Spleen (tissue), 11 donors: ENCODE results near the gene ARF3. TPM values are rescaled to one million over a fixed set of nuclear protein-coding genes. Genes with fewer than 3 reads are reported as not detected.

ENCODE experiments used
- DNase-seq: peaks from one replicate; pipeline ENCODE4 v3.0.0-alpha.2; 2020
- H3K27ac ChIP-seq, 8 donors: fragments of 200-600 bp; sonication (generic) in 7 of 8; 1 replicate in 4 of 8; 2 replicates in 4 of 8; pipeline versions ENCODE4 v1.5.0 to v1.8.0; 2016 to 2021; ENCODE audit warnings: inconsistent platforms in 4 of 8, mild to moderate bottlenecking in 4 of 8, moderate library complexity in 1 of 8
- H3K27me3 ChIP-seq, 7 donors: fragments of 200-600 bp; sonication (generic) in 6 of 7; replicated peaks in 1 of 7; 1 replicate in 4 of 7; 2 replicates in 3 of 7; pipeline versions ENCODE4 v1.5.0 to v1.8.0; 2016 to 2021; ENCODE audit warnings: inconsistent platforms in 3 of 7, mild to moderate bottlenecking in 1 of 7
- H3K36me3 ChIP-seq, 6 donors: fragments of 200-600 bp; sonication (generic) in 5 of 6; 1 replicate in 4 of 6; 2 replicates in 2 of 6; pipeline versions ENCODE4 v1.5.0 to v1.8.0; 2016 to 2021; ENCODE audit warnings: inconsistent platforms in 2 of 6
- H3K4me1 ChIP-seq, 6 donors: fragments of 200-600 bp; sonication (generic) in 5 of 6; 1 replicate in 3 of 6; 2 replicates in 3 of 6; pipeline versions ENCODE4 v1.5.0 to v1.8.0; 2016 to 2021; ENCODE audit warnings: inconsistent platforms in 3 of 6
- H3K4me3 ChIP-seq, 8 donors: fragments of 200-600 bp; sonication (generic) in 7 of 8; 1 replicate in 4 of 8; 2 replicates in 4 of 8; pipeline versions ENCODE4 v1.5.0 to v1.8.0; 2016 to 2021; ENCODE audit warnings: inconsistent platforms in 4 of 8, mild to moderate bottlenecking in 4 of 8, moderate library complexity in 2 of 8
- H3K9me3 ChIP-seq, 8 donors: fragments of 200-600 bp; sonication (generic) in 7 of 8; 1 replicate in 4 of 8; 2 replicates in 4 of 8; pipeline versions ENCODE4 v1.5.0 to v1.8.0; 2016 to 2021; ENCODE audit warnings: inconsistent platforms in 4 of 8
- CTCF ChIP-seq, 11 experiments: fragments of 200-600 bp in 7 of 11; fragments of 450-650 bp in 4 of 11; sonication (generic) in 4 of 11; IDR thresholded peaks in 8 of 11; conservative IDR thresholded peaks in 3 of 11; 1 replicate in 7 of 11; 2 replicates in 4 of 11; pipeline versions ENCODE4 v1.4.0 to v1.8.0; 2016 to 2021; ENCODE audit warnings: antibody characterized with exemption in 11 of 11, inconsistent platforms in 4 of 11, mild to moderate bottlenecking in 1 of 11
- POLR2A ChIP-seq, 3 donors: fragments of 450-650 bp; IDR thresholded peaks; one replicate each; pipeline ENCODE4 v1.5.1; 2017; ENCODE audit warnings: antibody characterized with exemption in 3 of 3, mild to moderate bottlenecking in 1 of 3
- POLR2AphosphoS5 ChIP-seq, 3 donors: sonication (generic); formaldehyde crosslinking; IDR thresholded peaks; one replicate each; pipeline ENCODE4 v1.5.1; 2017; ENCODE audit warnings: antibody characterized with exemption in 3 of 3
- WGBS, 5 donors: extraction: QIAGEN DNeasy Blood & Tissue Kit in 3 of 5; methylation state at CpG; one replicate each; pipeline versions ENCODE4 v1.1.5 to v1.1.7; 2013 to 2018; 5-methylcytosine and 5-hydroxymethylcytosine counted together
- intact Hi-C: fragments of 100-400 bp; cut with DNase I; formaldehyde crosslinking; loops from one replicate; pipeline ENCODE4 v1.15.0; 2023; ENCODE audit warnings: low total_unique reads
- polyA plus RNA-seq, 3 donors: library from polyadenylated mRNA; stranded (reverse); fragments of 200-250 nt; gene quantifications; one replicate each; pipeline ENCODE4 v1.2.1, GENCODE V29; 2013
- total RNA-seq, 7 donors: library from RNA; depleted of rRNA in 3 of 7; stranded (reverse); fragments of >200 nt in 3 of 7; fragmentation: NEBNext Ultra II Directional in 4 of 7; extraction: Animal tissue kit (Norgen Biotek cat#: 25700) in 4 of 7; gene quantifications; one replicate each; pipeline versions ENCODE4 v1.1.0 to v1.2.1, GENCODE V29; 2016 to 2021
- donor health status: healthy with polysubstance abuse.
- donor health status: DM: no; HTN: no; CAD: no; lungs with moderate emphysema.
- donor health status: DM: no; HTN: no; CAD: no.
- donor health status: Bipolar disorder and iron deficiency.
- donor health status: healthy.
- donor health status: DM: no; HTN: no; CAD: no.
- donor health status: DM: yes; HTN: yes; CAD: no.

The ARF3 gene
- total and polyA plus RNA-seq, 10 donors: 22.2 to 152 (median 80.5) TPM

- DNase-seq: peak; percentile 90
- peak overlapping the region in 3 of 8 donors; percentile 5 to 41 (median 27) for H3K4me3 ChIP-seq
- no peaks in the 10 kb centered on the region for H3K9me3 ChIP-seq
- 5 to 7% (median 5%) methylated on average over 29 to 32 of the region's 32 CpGs for WGBS, 5 donors
- H3K27ac ChIP-seq: no peak overlapping the region
- peaks cover 0 to 4% (median 0%) of the 10 kb centered on the region in 6 donors for H3K36me3 ChIP-seq
- intact Hi-C loops: no loop called here
- peaks cover 8 to 94% (median 62%) of the 10 kb centered on the region in 7 donors for H3K27me3 ChIP-seq
- peaks cover 29 to 54% (median 48%) of the 10 kb centered on the region in 6 donors for H3K4me1 ChIP-seq
- TF ChIP-seq POLR2A (IDR thresholded peaks at IDR 0.05) (no peak), POLR2AphosphoS5 (IDR thresholded peaks at IDR 0.05) (peak in 1 of 3 donors; percentile 18), CTCF (IDR thresholded peaks at IDR 0.05 in 8 of 11, conservative IDR thresholded peaks at IDR 0.05 in 3 of 11) (peak; percentile 52 to 93 (median 81))
Measured at GRCh38 chr12:48995086-48995879, 38.0 kb upstream of the ARF3 start.

GRCh38 chr12:48994224-48995085, 37.2 kb upstream of the ARF3 start:
- Histone ChIP-seq H3K4me3 (no peak overlapping the region), H3K27ac (no peak overlapping the region), H3K9me3 (no peaks in the 10 kb centered on the region), H3K27me3 (peaks cover 2 to 94% (median 54%) of the 10 kb centered on the region in 7 donors), H3K4me1 (peaks cover 23 to 45% (median 41%) of the 10 kb centered on the region in 6 donors), H3K36me3 (no peaks in the 10 kb centered on the region)
- DNase-seq: no peak
- intact Hi-C loops: no loop called here
- 20 to 34% (median 22%) methylated on average over 31 to 32 of the region's 32 CpGs for WGBS, 5 donors
- TF ChIP-seq CTCF (IDR thresholded peaks at IDR 0.05 in 8 of 11, conservative IDR thresholded peaks at IDR 0.05 in 3 of 11) (no peak), POLR2AphosphoS5 (IDR thresholded peaks at IDR 0.05) (no peak), POLR2A (IDR thresholded peaks at IDR 0.05) (no peak)

GRCh38 chr12:48993787-48994186, 36.5 kb upstream of the ARF3 start:
- H3K9me3 ChIP-seq: no peaks in the 10 kb centered on the region
- H3K36me3 ChIP-seq: no peaks in the 10 kb centered on the region
- intact Hi-C loops: no loop called here
- H3K27ac ChIP-seq: no peak overlapping the region
- no peak for DNase-seq
- peaks cover 0 to 94% (median 47%) of the 10 kb centered on the region in 7 donors for H3K27me3 ChIP-seq
- 67 to 82% (median 78%) methylated on average over 3 of the region's 3 CpGs for WGBS, 5 donors
- no peak overlapping the region for H3K4me3 ChIP-seq
- no peak for TF ChIP-seq POLR2A (IDR thresholded peaks at IDR 0.05)
- TF ChIP-seq CTCF (IDR thresholded peaks at IDR 0.05 in 8 of 11, conservative IDR thresholded peaks at IDR 0.05 in 3 of 11): no peak
- TF ChIP-seq POLR2AphosphoS5 (IDR thresholded peaks at IDR 0.05): no peak
- H3K4me1 ChIP-seq: peaks cover 18 to 39% (median 34%) of the 10 kb centered on the region in 6 donors
